GM13977 (cell line): ENCODE results near the gene WWOX.

Experiments used
- DNase-seq: peaks from one replicate; pipeline ENCODE4 v3.0.0; 2012; ENCODE audit warnings: low spot score
- in situ Hi-C: fragments of 300-500 bp; cut with MboI; formaldehyde crosslinking; loops from one replicate; pipeline ENCODE4 v1.12.0; 2022; ENCODE audit warnings: low sequenced_read_pairs, low pct_unique_long_range_greater_than_20kb, mixed read lengths, inconsistent platforms; ENCODE audit not compliant: unreplicated experiment
- TF ChIP-seq, protein P1 (sequence below): IDR thresholded peaks from 2 replicates; pipeline ENCODE4 v1.5.1; 2012; ENCODE audit warnings: mild to moderate bottlenecking, control low read depth; ENCODE audit not compliant: insufficient read depth; ENCODE audit errors: extremely low read depth, missing control alignments

Gene WWOX

DNA sequence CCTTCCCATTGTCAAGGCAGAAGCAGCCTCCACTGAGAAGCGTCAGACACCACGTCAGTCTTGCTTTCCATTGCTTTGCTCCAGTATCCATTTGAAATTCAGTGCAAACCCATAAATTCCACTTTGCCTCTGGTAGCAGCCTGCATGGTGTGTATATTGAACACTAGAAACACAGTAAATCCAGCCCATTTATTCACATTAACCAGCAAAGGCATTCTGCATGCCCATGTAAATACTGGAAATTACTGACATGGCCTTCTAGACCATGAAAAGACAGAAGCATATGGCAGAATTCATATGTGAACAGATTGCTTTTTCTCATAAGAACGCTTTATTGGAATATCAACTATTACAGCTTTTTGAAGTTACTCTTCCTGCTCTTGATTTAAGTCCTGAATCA, 595.0 kb downstream of the WWOX start:
- no peak for DNase-seq
- in situ Hi-C loops = loop anchor here (25.0 kb wide), 1 partner anchor 918 kb away; the partner anchor contains the start of gene MAF

DNA sequence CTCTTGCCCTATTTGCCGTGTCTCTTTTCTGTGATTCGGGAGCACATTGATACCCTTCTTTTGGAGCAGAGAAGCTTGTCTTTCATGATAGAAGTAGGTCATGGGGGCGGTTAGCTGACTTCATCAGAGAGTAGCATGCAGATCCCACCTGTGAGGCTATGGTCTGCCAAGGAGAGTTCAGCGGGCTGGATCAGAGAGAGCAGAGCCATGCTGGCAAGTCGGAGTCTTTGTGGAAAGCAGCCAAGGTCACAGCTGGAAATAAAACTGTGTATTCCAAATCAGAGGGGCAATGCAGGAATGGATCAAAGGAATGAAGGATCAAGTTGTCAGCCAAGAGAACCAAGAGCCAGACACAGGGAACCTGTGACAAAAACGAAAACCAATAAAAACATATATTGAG, 595.9 kb downstream of the WWOX start:
- in situ Hi-C loops = loop anchor here (25.0 kb wide), 1 partner anchor 917 kb away; the partner anchor contains the start of gene MAF
- TF ChIP-seq, protein P1, sequence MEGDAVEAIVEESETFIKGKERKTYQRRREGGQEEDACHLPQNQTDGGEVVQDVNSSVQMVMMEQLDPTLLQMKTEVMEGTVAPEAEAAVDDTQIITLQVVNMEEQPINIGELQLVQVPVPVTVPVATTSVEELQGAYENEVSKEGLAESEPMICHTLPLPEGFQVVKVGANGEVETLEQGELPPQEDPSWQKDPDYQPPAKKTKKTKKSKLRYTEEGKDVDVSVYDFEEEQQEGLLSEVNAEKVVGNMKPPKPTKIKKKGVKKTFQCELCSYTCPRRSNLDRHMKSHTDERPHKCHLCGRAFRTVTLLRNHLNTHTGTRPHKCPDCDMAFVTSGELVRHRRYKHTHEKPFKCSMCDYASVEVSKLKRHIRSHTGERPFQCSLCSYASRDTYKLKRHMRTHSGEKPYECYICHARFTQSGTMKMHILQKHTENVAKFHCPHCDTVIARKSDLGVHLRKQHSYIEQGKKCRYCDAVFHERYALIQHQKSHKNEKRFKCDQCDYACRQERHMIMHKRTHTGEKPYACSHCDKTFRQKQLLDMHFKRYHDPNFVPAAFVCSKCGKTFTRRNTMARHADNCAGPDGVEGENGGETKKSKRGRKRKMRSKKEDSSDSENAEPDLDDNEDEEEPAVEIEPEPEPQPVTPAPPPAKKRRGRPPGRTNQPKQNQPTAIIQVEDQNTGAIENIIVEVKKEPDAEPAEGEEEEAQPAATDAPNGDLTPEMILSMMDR = no peak
- DNase-seq = no peak

More for the DNA sequence above, 595.0 kb downstream of the WWOX start:
- TF ChIP-seq, protein P1 = no peak

DNA sequence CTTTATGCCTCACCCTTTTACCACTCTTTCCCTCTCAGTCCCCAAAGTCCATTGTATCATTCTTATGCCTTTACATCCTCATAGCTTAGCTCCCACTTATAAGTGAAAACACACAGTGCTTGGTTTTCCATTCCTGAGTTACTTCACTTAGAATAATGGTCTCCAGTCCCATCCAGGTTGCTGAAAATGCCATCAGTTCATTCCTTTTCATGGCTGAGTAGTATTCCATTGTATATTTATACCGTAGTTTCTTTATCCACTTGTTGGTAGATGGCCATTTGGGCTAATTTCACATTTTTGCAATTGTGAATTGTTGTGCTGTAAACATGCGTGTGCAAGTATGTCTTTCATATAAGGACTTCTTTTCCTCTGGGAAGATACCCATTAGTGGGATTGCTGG, 597.3 kb downstream of the WWOX start:
- in situ Hi-C loops = loop anchor here (25.0 kb wide), 1 partner anchor 916 kb away; the partner anchor contains the start of gene MAF
- DNase-seq = no peak
- TF ChIP-seq, protein P1 = no peak

DNA sequence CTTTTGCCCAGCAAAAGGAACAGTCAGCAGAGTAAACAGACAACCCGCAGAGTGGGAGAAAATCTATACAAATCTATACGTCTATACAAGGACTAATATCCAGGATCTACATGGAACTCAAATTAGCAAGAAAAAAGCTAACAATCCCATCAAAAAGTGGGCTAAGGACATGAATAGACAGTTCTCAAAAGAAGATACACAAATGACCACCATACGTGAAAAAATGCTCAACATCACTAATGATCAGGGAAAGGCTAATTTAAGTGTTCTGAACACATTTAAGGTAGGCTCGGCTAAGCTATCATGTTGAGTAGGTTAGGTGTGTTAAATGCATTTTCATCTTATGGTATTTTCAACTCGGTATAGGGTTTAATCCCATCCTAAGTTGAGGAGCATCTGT, 598.0 kb downstream of the WWOX start:
- TF ChIP-seq, protein P1 = no peak
- DNase-seq = no peak
- in situ Hi-C loops = loop anchor here (25.0 kb wide), 1 partner anchor 915 kb away; the partner anchor contains the start of gene MAF

DNA sequence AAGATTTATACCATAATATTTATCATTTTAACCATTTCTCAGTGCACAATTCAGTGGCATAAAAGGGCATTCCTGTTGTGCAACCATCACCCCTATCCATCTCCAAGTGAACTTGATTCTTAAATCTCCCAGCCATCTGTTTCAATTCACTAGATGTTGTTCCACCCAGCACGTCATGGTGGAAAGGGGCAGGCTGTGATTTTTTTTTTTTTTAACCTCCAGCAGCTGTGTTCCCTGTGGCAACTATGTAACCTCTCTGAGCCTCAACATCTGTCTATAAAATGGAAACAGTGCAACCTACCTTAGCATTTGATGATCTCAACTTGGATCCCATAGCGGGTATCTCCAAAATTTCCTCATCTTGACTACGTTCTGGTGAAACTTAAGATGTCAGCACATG, 604.5 kb downstream of the WWOX start:
- DNase-seq = no peak
- in situ Hi-C loops = no loop called here
- TF ChIP-seq, protein P1 = no peak

DNA sequence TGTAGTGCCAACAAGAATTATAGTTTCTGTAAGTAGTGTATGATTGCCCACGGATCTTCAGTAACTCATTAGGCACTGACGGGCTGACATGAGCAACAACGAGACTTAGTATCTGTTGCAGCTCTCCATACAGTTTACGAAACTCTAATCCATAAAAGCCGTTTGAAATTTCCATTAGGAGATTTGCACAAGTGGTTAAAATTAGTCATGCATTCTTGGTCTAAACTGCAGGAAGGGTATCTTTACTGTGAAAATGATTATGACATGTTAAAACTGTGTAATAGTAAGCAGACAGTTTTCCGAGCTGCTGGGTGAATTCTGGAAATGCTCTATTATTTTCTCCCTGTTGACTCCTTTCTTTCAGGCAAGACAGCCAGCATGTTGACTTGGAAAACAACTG, 605.0 kb downstream of the WWOX start:
- in situ Hi-C loops = no loop called here
- DNase-seq = no peak
- TF ChIP-seq, protein P1 = no peak
